ENCODE data around the gene WDR48. TPM values are rescaled to one million over a fixed set of nuclear protein-coding genes. Genes with fewer than 3 reads are reported as not detected.

Gene WDR48
- total and polyA plus RNA-seq, 2 experiments from 2014 or later = 27.2 to 54.3 TPM

DNA sequence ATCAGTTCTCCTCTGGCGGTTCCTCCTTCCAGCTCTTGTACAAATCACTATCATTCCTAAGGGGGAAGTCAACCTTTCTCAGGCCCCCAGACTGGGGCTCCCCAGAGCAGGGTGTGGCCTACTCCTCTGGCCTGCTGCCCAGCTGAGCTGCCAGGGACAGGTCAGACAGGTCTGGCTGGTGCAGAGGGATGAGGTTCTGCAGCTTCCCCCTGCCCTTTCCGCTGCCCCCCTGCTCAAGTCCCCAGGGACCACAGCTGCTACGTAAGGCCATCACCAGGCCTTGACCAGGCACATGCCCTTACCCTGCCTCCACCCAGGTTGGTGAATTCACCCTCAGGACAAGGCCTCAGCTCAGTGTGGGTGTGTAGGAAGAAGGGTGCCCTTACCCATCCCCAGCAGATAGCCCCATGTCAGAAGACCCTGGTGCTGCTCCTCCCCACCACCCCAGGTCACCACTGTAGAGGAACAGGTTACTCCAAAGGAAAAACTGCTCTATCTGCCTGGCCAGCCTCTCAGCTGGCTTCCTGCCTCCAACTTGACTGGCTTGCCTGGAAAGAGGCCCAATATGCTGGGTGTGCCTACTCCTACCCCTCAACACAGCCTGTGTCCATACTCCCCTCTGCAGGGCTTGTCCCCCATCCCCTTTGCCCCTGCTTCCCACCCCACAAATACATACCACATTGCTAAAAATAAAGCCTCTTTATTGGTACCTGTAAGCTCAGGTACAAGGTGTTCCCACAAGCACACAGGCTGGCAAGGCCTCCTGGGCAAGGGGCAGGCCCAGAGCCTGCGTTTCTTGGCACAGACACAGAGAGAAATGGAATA lies 89.6 kb downstream of the WDR48 start (continued):
- no peak for TF ChIP-seq ZNF114 (CRISPR knock-in tag; IDR thresholded peaks at IDR 0.05)
- no peak for TF ChIP-seq POLR2AphosphoS5 (IDR thresholded peaks at IDR 0.05; ENCODE audit: low read depth)
- TF ChIP-seq EZH2 (IDR thresholded peaks at IDR 0.05; ENCODE audit: low read depth, unreplicated experiment) = no peak
- TF ChIP-seq, protein P1, sequence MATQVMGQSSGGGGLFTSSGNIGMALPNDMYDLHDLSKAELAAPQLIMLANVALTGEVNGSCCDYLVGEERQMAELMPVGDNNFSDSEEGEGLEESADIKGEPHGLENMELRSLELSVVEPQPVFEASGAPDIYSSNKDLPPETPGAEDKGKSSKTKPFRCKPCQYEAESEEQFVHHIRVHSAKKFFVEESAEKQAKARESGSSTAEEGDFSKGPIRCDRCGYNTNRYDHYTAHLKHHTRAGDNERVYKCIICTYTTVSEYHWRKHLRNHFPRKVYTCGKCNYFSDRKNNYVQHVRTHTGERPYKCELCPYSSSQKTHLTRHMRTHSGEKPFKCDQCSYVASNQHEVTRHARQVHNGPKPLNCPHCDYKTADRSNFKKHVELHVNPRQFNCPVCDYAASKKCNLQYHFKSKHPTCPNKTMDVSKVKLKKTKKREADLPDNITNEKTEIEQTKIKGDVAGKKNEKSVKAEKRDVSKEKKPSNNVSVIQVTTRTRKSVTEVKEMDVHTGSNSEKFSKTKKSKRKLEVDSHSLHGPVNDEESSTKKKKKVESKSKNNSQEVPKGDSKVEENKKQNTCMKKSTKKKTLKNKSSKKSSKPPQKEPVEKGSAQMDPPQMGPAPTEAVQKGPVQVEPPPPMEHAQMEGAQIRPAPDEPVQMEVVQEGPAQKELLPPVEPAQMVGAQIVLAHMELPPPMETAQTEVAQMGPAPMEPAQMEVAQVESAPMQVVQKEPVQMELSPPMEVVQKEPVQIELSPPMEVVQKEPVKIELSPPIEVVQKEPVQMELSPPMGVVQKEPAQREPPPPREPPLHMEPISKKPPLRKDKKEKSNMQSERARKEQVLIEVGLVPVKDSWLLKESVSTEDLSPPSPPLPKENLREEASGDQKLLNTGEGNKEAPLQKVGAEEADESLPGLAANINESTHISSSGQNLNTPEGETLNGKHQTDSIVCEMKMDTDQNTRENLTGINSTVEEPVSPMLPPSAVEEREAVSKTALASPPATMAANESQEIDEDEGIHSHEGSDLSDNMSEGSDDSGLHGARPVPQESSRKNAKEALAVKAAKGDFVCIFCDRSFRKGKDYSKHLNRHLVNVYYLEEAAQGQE (IDR thresholded peaks at IDR 0.05; ENCODE audit: unreplicated experiment) = no peak
- TF ChIP-seq, protein P2, sequence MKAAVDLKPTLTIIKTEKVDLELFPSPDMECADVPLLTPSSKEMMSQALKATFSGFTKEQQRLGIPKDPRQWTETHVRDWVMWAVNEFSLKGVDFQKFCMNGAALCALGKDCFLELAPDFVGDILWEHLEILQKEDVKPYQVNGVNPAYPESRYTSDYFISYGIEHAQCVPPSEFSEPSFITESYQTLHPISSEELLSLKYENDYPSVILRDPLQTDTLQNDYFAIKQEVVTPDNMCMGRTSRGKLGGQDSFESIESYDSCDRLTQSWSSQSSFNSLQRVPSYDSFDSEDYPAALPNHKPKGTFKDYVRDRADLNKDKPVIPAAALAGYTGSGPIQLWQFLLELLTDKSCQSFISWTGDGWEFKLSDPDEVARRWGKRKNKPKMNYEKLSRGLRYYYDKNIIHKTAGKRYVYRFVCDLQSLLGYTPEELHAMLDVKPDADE (IDR thresholded peaks at IDR 0.05) = no peak
- no peak for TF ChIP-seq STAT1 (IDR thresholded peaks at IDR 0.05; ENCODE audit: unreplicated experiment)

DNA sequence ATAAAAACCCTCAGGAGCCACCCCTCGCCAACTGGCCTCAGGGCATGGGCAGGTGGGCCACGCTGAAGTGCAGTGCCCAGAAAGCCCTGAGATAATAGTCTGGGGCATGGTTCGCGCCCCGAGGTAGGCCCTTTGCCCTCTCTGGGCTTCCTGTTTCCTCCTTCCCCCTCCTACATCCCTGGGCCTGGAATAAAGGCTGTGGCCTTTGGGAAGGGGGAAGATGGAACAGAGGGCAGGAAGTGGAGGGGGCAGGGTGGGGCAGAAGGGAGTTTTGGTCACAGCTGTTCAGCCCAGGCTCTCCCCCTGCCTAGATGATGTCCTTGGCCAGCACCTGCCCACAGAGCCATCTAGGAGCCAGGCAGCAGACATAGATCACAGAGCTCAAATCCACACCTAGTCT lies 90.3 kb downstream of the WDR48 start:
- Histone ChIP-seq H3K4me3 (no peak overlapping the region), H3K4me1 (ENCODE audit: insufficient read depth) (0 out of 2 replicates have a peak, but pooled peaks cover 7% of the 10 kb centered on the region), H4K20me1 (replicated peaks; ENCODE audit: insufficient read depth) (peaks cover 7% of the 10 kb centered on the region), H3F3A (replicated peaks; ENCODE audit: low read depth) (no peaks in the 10 kb centered on the region), H3K27me3 (ENCODE audit: insufficient read depth) (no peaks in the 10 kb centered on the region), H3K79me2 (replicated peaks; ENCODE audit: insufficient read depth) (0 out of 2 replicates have a peak, but pooled peaks cover 6% of the 10 kb centered on the region), H3K36me3 (ENCODE audit: insufficient read depth) (peaks cover 17% of the 10 kb centered on the region; the same call in 1 of the 2 replicates), H3K27ac (ENCODE audit: low read depth) (no peak overlapping the region), H3K9me2 (ENCODE audit: insufficient read depth) (no peaks in the 10 kb centered on the region), H3K4me2 (no peak overlapping the region), H2AFZ (no peak overlapping the region)
- H3K36me3 Mint-ChIP-seq (ENCODE audit: low read depth) = peaks cover 40% of the 10 kb centered on the region
- no peak for ATAC-seq
- peaks cover 13% of the 10 kb centered on the region for H3K27me3 Mint-ChIP-seq (ENCODE audit: insufficient read depth, low read depth, poor library complexity)
- no peaks in the 10 kb centered on the region for H3K9me3 Mint-ChIP-seq
- H3K4me3 Mint-ChIP-seq = no peak overlapping the region
- H3K4me1 Mint-ChIP-seq = peaks cover 15% of the 10 kb centered on the region
- DNase-seq (ENCODE audit: low spot score) = no peak
- H3K27ac Mint-ChIP-seq = no peak overlapping the region
- TF ChIP-seq, protein P2 (IDR thresholded peaks at IDR 0.05) = no peak
- no peak for TF ChIP-seq EZH2 (IDR thresholded peaks at IDR 0.05; ENCODE audit: low read depth, unreplicated experiment)
- TF ChIP-seq POLR2AphosphoS5 (IDR thresholded peaks at IDR 0.05; ENCODE audit: low read depth) = no peak
- no peak for TF ChIP-seq CREB1 (CRISPR knock-in tag; IDR thresholded peaks at IDR 0.05; ENCODE audit: low read depth)

All from GM23338 (cell line).